ENCODE data around the gene GPR26.

GPR26 gene

DNA sequence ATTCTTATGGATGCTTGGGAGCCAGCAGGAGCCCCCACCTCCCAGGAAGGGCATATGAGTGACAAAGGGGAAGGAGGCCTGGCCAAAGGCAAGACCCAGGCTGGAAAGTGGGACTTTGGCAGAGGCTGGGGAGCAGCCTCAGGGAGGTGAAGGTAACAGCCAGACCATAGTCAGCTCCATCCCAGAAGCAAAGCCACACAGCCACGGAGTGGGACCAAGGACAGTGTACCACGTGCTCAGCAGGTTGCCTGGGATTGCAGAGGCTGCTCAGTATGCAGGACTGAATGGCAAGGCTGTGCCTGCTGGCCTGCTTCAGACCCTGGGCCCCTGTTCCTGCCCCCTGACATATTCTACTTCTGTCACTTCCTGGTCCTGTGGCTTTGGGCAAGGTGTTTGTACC, 17.6 kb upstream of the GPR26 start:
- DNase-seq: no peak

DNA sequence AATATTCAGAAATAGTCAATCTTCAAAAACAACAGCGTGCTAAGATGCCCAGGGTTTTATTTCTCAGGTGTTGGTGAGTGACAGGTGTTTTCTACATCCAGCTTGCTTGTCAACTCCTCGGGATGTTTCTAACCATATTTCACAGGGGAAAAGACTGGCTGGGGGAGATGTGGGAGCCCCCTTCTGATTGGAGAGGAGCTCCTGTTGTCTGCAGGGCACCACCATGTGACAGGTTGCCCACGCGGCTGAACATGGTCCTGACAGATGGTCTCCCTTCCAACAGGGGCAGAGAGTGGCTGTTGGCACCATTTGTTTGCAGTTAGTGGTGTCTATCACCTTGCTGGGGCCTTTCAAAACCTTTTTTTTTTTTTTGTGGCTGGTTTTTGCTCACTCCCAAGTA, 16.5 kb upstream of the GPR26 start:
- DNase-seq: no peak

DNA sequence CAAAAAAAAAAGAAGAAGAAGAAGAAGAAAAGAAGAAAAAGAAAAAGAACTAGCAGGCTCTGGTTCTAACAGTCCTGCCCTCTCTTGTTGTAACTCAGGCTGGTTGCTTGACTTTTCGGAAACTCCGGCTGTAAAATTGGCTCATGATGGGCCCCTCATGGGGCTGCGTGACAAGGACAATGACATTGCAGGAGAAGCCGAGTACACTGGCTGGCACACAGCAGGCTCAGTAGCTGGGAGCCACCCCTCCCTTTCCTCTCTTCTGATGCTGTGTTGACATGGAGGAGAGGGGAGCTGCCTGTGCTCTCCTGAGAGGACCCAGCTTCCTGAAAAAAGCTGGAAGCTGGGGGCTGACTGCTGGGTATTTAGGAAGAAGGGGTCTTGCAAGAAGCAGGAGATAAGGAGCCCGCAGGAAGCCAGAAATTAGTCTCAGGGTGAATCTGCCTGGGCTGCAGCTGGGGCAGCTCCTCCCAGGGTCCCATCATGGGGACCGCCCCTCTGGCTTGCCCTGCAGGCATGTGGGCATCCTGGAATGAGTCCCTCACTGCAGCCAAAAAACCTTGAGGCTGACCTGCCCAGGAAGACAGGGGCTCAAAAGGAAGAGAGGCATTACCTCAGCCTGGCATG, 14.6 kb upstream of the GPR26 start:
- DNase-seq: no peak

DNA sequence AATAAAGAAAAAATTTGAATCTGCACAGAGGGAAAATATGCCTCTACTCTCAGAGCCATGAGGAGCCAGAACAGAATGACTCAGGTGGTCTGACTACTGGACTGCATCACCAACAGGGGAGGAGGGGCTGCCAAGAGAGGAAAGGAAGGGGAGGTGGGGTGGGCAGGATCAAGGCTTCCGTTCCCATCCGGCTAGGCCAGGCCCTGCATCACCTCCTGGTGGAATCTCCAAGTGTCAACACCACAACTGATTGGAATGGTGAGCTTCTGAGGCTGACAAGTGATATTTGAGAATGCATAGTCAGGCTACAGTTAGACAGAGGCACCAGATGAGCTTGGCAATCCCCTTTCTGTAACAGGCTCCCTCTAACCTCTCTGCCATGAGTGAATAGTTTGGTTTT, 10.4 kb upstream of the GPR26 start:
- DNase-seq: no peak

DNA sequence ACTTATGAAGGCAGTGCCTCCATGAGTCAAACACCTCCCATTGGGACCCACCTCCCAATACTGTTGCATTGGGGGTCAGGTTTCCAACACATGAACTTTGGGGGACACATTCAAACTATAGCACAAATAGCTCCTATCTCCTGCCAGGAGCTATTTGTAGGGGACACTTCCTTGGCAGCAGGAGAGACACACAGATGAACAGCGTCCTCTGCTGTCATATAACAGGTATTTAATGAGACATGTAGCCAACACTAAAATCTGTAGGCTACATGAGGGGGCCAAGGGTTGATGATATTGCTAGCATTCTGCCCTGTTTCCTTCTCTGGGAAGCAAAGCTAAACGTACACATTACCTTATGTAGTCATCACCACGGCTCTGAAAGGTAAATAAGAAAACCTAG, 2.6 kb upstream of the GPR26 start:
- no peak for DNase-seq

DNA sequence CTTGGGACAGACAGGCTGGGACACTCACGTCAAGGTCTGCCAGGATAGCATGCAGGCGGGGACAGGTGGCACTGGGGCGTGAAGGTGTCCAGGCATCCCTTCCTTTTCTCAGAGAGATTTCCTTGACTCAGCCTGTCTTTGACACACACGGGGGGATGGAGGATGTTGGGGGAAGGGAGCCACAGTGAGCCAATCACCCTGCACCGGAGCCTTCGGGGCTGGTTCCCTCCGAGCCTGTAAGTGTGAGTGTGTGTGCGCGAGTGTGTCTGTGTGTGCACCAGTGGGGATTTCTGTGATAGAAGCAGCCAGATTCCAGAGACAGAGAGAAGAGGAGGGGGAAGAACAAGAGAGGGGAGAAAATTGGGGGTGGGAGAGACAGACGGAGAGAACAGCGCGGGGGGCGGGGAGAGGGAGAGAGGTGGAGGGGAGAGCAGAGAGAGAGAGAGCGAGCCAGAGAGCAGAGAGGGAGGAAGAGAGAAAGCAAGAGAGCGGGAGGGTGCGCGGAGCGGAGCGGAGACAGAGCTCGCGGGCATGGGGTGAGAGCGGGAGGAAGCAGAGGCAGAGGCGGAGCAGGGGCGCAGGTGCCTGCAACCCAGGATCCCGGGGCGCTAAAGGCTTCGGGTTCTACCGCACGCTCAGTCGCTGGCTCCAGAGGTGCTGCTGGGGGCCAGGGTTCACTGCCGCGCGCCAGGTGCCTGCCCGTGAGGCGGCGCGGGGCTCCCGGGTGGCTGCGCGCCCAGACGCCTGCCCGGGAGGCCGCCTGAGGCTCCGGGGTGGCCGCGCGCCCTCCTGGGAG, 466 bp upstream of the GPR26 start:
- no peak for DNase-seq

DNA sequence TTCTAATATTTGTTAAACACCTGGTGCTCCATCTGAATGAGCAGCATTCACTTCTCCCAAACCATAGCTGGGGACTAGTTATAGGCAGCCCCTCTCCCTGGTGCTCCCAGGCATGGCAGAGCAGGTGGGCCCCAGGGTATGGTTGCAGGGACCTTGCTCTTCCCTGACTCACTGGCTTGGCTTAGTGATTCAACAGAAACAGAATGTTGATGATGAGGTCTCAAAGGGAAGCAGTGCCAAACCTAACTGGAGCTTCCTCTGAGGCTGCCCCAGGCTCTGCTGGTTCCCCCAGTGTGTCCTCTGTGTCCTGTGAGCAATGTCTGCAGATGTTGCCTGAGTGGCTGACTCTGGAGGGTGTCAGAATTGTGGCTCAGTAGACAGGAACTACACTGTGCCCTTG, 3.7 kb downstream of the GPR26 start:
- DNase-seq: no peak

DNA sequence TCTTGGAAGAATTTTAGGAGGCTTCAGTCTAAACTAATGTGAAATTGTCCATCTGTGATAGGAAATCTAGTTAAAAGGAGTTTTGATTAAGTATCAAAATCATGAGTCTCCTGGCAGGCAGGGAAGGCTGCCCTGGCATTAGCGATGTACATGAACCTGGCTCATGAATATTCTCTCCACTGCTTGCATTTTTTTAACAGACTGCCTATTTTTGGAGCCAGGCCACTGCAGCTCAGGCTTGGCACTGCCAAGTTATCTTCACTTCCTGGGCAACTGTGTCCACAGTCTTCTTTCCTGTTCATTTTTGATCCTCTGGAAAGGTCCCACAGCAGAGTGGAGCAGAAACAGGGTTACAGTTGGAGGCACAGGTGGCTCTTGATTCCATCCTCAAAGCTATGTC, 7.0 kb downstream of the GPR26 start:
- no peak for DNase-seq

DNA sequence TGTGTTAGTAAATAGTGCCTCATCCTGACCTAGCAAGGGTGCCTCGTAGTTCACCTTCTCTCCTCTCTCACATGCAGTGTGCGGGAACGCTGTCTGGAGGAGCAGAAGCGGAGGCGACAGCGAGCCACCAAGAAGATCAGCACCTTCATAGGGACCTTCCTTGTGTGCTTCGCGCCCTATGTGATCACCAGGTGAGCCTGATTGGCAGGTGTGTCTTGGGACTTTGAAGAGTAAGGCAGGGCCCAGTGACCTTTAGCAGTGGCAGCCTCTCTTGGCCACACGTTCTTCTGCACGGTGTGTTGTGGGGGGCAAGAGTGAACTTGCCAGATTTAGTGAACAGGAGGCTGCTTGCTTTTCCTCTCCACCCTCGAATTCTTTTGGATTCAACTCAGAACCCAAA, 8.6 kb downstream of the GPR26 start:
- DNase-seq: no peak

DNA sequence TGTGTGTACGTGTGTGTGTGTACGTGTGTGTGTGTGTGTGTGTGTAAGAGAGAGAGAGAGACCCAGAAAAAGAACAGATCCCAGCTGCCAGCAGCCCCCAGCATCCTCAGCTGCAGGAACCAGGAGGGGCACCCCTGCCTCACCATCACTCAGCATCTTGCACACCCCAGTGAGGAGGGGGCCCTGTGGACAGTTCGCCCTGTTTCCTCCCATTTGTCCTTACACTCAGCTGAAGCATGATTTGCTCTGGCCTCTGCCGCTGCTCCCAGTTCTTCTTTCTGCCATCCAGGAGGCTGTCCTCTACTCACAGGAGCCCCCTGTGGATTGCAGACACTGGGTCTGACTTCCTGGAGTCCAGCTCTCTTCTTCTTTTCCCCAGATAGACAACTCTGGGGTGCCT, 9.7 kb downstream of the GPR26 start:
- no peak for DNase-seq

DNA sequence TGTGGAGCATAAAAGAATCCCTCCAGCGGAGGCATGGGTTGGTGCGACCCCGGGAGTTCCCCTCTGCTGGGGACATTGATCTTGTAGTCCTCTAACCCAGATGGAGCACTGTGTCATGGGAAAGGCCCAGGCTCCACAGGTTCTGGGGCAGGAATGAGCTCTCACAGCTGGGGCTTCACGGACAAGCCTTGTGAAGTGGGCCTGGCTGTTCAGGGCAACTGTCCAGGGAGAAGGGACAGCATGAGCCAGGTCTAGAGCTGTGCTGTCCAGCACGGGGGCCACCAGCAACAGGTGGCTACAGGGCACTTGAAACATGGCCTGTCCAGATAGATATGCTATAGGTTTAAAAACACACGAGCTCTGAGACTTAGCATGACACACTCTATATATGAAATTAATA, 11.4 kb downstream of the GPR26 start:
- no peak for DNase-seq

DNA sequence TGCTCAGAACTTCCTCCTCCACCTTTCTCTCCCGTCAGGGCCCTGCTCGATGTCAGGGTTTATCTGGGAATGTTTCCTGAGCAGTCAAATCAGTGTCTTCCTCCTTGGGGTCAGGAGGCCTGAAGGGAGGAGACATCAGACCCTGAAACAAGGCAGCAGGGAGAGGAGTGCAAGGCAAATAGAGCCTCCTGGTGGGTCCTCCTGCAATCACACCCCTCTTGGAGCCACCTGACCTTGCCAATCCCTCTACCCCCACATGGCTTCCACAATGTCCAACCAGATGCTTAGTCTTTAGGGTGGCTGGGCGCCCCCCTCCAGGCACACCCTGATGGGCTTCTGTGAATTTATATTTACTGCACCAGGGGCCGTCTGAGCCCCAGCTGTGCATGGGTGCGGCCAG, 12.2 kb downstream of the GPR26 start:
- no peak for DNase-seq

DNA sequence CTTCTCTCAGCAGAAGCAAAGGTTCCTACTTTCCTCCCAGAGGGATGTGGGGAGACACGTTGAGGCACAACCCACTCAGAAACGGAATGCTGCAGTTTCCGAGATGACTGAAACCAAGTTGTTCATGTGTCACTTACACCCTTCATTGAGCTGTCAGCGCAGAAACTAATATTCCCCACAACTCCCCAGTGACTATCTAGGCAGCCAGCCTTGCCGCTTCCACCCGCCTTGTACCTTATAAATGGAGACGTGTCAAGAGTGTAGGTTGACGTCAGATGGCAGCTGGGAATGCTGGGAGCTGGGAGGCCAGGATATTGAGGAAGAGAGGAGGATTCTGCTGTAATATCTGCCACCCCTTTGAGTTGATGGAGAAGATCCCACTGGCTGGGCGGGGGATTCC, 15.1 kb downstream of the GPR26 start:
- DNase-seq: no peak

DNA sequence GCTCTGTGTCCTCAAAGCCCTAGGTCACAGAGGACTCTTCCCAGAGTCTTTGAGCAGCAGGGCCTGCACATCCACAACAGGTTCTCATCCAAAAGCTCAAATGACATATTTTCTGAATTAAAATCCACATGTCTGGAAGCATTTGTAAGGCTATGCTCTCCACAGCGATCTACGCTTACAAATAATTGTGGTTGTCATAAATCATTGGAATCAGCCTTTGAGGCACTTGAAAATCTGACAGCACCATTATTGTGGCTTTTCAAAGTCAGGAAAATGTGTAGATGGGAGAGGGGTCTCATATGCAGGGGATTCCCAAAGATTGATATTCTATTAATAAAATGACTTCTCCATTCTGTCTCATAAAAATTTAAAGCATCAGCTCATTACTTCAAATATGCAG, 16.3 kb downstream of the GPR26 start:
- DNase-seq: no peak

DNA sequence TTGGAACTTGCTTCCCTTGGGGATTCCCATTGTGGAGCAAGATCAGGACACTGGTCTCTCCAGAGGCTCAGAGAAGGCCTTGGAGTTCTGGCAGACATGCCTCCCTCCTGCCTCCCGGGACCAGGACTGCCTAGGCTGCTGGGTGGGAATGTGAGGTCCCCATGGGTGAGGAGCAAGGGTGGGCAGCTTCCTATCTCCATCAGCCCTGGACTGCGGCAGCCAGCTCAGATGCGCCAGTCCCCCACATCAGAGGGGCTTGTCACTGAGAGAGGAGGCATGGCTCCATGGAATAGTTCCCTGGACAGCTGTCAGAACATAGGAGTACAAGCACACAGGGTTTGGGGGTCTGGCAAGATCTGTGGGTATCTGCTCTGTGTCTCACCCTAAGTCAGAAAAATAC, 17.3 kb downstream of the GPR26 start:
- no peak for DNase-seq

DNA sequence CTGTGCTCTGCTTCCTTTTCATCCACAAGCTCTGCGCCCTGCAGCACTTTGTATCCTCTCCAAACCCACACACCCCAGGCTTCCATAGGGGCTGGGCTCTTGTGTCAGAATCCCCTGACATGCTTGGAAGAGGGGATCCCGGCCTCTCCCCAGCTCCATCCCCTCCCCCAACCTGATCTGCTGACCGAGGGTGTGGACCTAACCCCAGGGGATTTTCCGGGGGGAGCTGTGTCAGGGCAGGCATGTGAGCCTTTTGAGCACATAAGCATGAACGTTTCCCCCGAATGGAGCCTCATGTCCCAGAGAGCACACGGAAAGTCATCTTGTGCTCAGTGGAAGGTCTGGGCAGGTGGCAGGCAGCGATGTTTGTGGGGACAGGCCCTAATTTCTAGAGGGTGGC, 17.7 kb downstream of the GPR26 start:
- peak; percentile 54 for DNase-seq

DNA sequence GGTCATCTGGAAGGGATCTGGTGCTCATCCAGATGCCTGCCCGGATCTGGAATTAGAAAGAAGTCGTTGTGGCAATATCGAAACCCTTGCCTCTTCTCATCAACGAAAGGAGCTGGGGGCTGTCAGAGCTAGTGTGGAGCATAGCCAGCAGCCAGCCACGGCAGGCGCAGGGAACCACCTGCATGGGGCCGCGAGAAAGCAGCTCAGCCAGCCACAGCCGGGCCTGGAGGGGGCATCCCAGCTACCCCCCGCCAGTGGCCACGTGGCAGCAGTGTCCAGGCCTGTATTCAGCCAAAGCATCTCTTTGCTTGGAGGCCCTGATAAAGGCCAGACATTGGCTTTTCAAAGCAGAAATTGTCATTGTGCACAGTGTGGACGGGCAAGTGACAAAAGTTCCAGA, 19.1 kb downstream of the GPR26 start:
- no peak for DNase-seq

DNA sequence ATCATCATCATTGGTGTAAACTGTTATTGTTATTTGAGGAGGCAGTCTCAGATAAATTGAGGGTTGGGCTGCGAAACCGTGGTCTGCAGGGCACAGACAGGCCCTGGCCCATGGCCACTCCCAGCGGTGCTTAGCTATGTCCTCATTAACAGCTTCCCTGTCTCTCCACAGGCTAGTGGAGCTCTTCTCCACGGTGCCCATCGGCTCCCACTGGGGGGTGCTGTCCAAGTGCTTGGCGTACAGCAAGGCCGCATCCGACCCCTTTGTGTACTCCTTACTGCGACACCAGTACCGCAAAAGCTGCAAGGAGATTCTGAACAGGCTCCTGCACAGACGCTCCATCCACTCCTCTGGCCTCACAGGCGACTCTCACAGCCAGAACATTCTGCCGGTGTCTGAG, 21.6 kb downstream of the GPR26 start:
- DNase-seq: peak; percentile 31

DNA sequence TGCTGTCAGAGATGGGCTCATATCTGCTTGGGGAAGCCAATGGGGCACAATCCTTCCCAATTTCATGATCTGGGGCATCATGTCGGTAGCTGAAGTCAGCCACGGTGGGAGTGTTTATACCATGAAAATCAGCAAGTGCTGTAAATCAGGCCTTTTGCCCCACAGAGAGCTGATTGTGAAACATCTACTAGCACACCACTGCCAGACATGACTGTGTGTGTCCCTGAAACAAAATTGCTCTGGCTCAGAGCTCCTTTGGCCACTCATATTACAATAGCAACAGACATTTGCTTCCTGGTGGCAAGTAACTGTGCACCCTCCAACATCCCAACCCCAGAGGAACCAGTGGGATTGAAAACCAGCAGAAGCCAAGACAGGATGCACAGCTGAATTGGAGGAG, 23.7 kb downstream of the GPR26 start:
- no peak for DNase-seq

DNA sequence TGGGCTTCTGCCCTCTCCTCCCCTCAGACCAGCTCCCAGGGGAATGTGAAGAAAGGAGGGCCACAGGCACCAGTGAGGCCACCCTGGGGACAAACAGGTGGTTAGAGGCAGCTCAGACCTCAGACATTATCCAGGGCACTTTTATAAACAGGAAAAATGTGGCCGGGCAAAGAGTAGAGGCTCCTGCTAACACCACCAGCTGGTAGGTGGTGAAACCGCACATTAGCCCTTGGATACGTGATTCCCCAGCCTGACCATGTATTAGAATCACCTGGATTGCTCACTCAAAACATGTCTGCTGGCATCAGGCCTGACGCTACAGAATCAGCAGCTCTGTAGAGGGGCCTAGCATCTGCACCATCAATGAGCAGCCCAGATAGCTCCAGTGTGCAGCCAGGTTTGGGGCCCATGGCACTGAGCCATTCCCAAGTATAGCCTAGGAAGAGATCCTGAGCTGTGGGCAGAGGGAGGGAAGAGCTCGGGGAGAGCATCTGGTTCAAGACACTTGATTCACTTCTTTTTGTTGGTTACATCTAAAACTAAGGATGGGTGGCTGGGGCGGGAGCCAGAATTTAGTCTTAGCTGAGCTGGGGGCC, 37.1 kb downstream of the GPR26 start:
- DNase-seq: no peak

DNA sequence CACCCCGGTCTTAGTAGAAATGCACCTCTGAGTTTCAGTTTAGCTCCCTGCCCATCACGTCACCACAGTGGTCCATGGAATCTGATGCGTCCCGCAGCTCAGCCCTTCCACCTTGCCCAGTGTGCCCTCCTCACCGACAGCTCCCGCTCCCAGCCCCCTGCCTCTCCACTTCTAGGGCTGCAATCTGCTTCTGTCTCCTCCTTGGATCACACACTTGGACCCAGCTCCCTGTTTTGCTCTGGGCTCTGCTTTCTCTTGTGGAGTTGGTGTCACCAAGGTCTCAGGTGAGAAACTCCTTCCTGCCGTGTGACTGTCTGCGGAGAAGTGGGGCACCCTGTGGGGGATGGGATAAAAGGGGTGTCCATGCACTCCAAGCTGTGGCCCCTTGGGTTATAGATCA, 37.9 kb downstream of the GPR26 start:
- DNase-seq: no peak

DNA sequence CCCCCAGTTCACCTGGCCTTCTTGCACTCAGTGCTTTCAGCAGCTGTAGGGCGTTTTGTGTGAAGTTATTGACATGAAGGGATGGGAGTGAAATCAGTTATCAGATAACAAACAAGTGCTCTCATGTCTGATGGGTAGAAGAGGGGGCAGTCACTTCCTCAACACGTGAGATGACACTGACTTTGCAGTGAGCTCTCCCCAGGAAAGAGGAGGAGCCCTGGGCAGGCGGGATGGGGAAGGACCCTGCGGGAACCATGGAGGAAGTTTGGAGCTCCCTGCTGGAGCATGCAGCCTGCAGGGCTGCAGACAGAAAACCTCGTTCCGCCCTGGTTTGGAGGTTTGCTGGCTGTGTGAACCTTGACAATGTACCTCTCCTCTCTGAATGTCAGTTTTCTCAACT, 38.7 kb downstream of the GPR26 start:
- no peak for DNase-seq

DNA sequence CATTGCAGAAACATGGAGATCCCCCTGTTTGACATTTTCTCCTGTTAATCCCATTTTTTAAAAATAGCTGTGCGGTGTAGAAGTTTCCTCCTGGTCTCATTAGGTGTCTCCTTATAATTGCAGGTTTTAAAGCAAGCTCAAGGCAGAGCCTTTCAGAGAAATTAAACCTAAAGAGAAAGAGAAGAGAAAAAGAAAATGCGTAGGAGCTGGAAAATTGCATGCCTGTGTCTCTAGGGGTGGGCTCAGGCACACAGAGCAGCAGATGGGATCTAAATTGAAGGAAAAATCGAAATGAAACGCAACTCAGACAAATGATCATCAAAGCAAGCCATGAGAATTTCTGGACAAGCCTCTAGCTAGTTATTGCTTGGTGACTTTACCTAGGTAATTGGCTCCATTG, 40.1 kb downstream of the GPR26 start:
- DNase-seq: no peak

DNA sequence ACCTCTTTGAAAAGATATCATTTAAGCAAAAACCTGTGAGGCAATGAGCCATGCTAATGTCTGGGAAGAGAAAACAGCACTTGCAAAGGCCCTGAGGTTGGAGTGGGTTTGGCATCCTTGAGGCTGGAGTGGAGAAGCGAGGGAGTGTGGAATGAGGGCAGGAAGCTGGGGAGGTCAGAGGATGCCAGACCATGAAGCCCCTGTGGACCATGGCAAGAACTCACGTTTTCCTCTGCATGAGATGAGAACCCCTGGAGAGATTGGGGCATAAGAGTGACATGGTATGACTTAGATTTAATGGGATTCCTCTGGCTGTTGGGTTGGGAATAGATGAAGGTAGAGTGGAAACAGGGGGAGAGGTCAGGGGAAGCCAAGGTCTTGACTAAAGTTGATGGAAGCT, 49.4 kb downstream of the GPR26 start:
- DNase-seq: no peak

DNA sequence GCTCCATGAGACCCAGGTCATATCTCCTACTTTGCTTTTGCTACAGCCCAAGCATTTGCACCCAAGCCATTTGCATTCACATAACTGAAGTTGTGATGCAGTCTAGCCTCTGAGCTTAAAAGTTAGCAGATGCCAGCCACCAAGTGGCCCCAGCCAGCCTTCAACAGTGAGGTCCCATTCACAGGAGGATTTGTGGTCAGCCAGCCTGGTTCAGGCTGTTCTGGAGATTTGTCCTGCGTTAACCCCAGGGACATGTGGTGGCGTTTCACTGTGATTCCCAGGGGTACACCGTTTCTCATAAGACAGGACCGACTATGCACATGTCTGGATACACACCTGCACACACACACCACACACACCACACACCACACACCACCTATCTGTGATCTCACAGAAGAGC, 51.2 kb downstream of the GPR26 start:
- DNase-seq: no peak
